Choroid plexus epithelial cell (primary cell): ENCODE results near the gene AKAP3.

Experiments
- DNase-seq: peaks from one replicate; pipeline ENCODE4 v3.0.0-alpha.2; 2010; ENCODE audit warnings: low read depth
- H3K4me3 ChIP-seq: 2 replicates; pipeline ENCODE4 v1.5.1; 2011; ENCODE audit warnings: low read depth, mild to moderate bottlenecking, control low read depth, low read length, moderate library complexity
- CTCF ChIP-seq: conservative IDR thresholded peaks from 2 replicates; pipeline ENCODE4 v1.5.1; 2011; ENCODE audit warnings: low read depth, mild to moderate bottlenecking, control low read depth, inconsistent platforms, low read length, moderate library complexity

AKAP3 gene

GRCh38 chr12:4604684-4605193 lies 44.1 kb downstream of the AKAP3 start:
- peak overlapping the region; percentile 84 for H3K4me3 ChIP-seq

GRCh38 chr12:4603946-4604345 lies 44.9 kb downstream of the AKAP3 start:
- DNase-seq, result no peak
- no peak for TF ChIP-seq CTCF
- no peak overlapping the region for H3K4me3 ChIP-seq

More at GRCh38 chr12:4604684-4605193, 44.1 kb downstream of the AKAP3 start:
- peak; percentile 93 for DNase-seq
- peak; percentile 99 for TF ChIP-seq CTCF

GRCh38 chr12:4603421-4603820 lies 45.4 kb downstream of the AKAP3 start:
- H3K4me3 ChIP-seq, result no peak overlapping the region
- no peak for DNase-seq
- TF ChIP-seq CTCF, result no peak

GRCh38 chr12:4595881-4596280 lies 53.0 kb downstream of the AKAP3 start:
- H3K4me3 ChIP-seq, result no peak overlapping the region
- TF ChIP-seq CTCF, result no peak
- DNase-seq, result no peak

GRCh38 chr12:4591180-4591687 lies 57.6 kb downstream of the AKAP3 start:
- H3K4me3 ChIP-seq, result no peak overlapping the region
- DNase-seq, result no peak

GRCh38 chr12:4589941-4590340 lies 58.9 kb downstream of the AKAP3 start:
- TF ChIP-seq CTCF, result no peak
- no peak overlapping the region for H3K4me3 ChIP-seq
- DNase-seq, result peak; percentile 11

More at GRCh38 chr12:4591180-4591687, 57.6 kb downstream of the AKAP3 start:
- no peak for TF ChIP-seq CTCF

- no peak for DNase-seq
- H3K4me3 ChIP-seq, result no peak overlapping the region
- no peak for TF ChIP-seq CTCF
These were observed 59.9 kb downstream of the AKAP3 start for GRCh38 chr12:4588916-4589315.
